Activated CD4-positive, alpha-beta T cell treated with anti-CD3 and anti-CD28 coated beads, Interleukin-2, amount 50 U/mL, for 4 hours (primary cell): ENCODE results near the gene MEAK7.

Source experiments
- DNase-seq, 2 experiments: peaks; one replicate each; pipeline ENCODE4 v3.0.0-alpha.2; 2020

MEAK7 gene

GRCh38 chr16:84485255-84486010 lies 19.0 kb downstream of the MEAK7 start:
- DNase-seq: no peak

- no peak for DNase-seq
Observed at GRCh38 chr16:84484579-84485254, 19.7 kb downstream of the MEAK7 start.

GRCh38 chr16:84483882-84484565 lies 20.4 kb downstream of the MEAK7 start:
- no peak for DNase-seq

GRCh38 chr16:84482951-84483881 lies 21.2 kb downstream of the MEAK7 start:
- no peak for DNase-seq

- no peak for DNase-seq
Observed at GRCh38 chr16:84482001-84482891, 22.2 kb downstream of the MEAK7 start.

GRCh38 chr16:84481051-84481735 lies 23.3 kb downstream of the MEAK7 start:
- no peak for DNase-seq

GRCh38 chr16:84479716-84480450 lies 24.6 kb downstream of the MEAK7 start:
- no peak for DNase-seq

GRCh38 chr16:84478172-84478947 lies 26.1 kb downstream of the MEAK7 start:
- DNase-seq: no peak

- no peak for DNase-seq
Observed at GRCh38 chr16:84477661-84478060, 26.8 kb downstream of the MEAK7 start.

GRCh38 chr16:84476401-84476800 lies 28.1 kb downstream of the MEAK7 start:
- no peak for DNase-seq

- no peak for DNase-seq
Observed at GRCh38 chr16:84475643-84476240, 28.7 kb downstream of the MEAK7 start.

GRCh38 chr16:84471966-84472365 lies 32.5 kb downstream of the MEAK7 start:
- DNase-seq: no peak

GRCh38 chr16:84471316-84471715 lies 33.1 kb downstream of the MEAK7 start:
- DNase-seq: no peak

- DNase-seq: no peak
Observed at GRCh38 chr16:84467709-84468108, 36.8 kb downstream of the MEAK7 start.

- DNase-seq: no peak
Observed at GRCh38 chr16:84467256-84467655, 37.2 kb downstream of the MEAK7 start.

- no peak for DNase-seq
Observed at GRCh38 chr16:84466692-84467091, 37.8 kb downstream of the MEAK7 start.

GRCh38 chr16:84465154-84465553 lies 39.3 kb downstream of the MEAK7 start:
- DNase-seq: no peak

- DNase-seq: no peak
Observed at GRCh38 chr16:84464116-84464515, 40.3 kb downstream of the MEAK7 start.

GRCh38 chr16:84463221-84463620 lies 41.2 kb downstream of the MEAK7 start:
- no peak for DNase-seq
